Omental fat pad (tissue), 4 donors: ENCODE results near the gene SNAI1. TPM values are rescaled to one million over a fixed set of nuclear protein-coding genes. Genes with fewer than 3 reads are reported as not detected.

Experiments
- ATAC-seq: fragments of 150-250 bp; one replicate; pipeline ENCODE4 v1.9.1; 2016; ENCODE audit warnings: mild to moderate bottlenecking, moderate library complexity; ENCODE audit not compliant: low FRiP score
- DNase-seq: peaks from one replicate; pipeline ENCODE4 v3.0.0-alpha.2; 2019; ENCODE audit warnings: low spot score
- CTCF ChIP-seq, 3 donors: fragments of 450-650 bp; IDR thresholded peaks; one replicate each; pipeline ENCODE4 v1.5.1; 2016 to 2017; ENCODE audit warnings: antibody characterized with exemption in 3 of 3, mild to moderate bottlenecking in 3 of 3, moderate library complexity in 2 of 3
- total RNA-seq, 4 donors: library from RNA; depleted of rRNA; stranded (reverse); fragments of >200 nt; gene quantifications; one replicate each; pipeline ENCODE4 v1.1.0, GENCODE V29; 2016

Gene SNAI1
- 10 to 100 TPM in 1 of 4 donors, 1 to 10 TPM in 3; 3.3 to 23.8 (median 8.7) TPM for total RNA-seq

GRCh38 chr20:49982346-49983122 lies at the start of gene SNAI1:
Gene SNAI1, plus strand, starts transcription at chr20:49982980. Its CDS starts 80 bp downstream, at chr20:49983060.
- DNase-seq (peak; percentile 58), ATAC-seq (peak; percentile 78)
- peak in 2 of 3 donors; percentile 36 to 49 for TF ChIP-seq CTCF (IDR thresholded peaks at IDR 0.05)

- DNase-seq (no peak), ATAC-seq (no peak)
- no peak for TF ChIP-seq CTCF (IDR thresholded peaks at IDR 0.05)
Observed at GRCh38 chr20:49935746-49936152, 47.0 kb upstream of the SNAI1 start.

- ATAC-seq (peak; percentile 88), DNase-seq (peak; percentile 83)
- no peak for TF ChIP-seq CTCF (IDR thresholded peaks at IDR 0.05)
Observed at GRCh38 chr20:49936153-49937026, 46.4 kb upstream of the SNAI1 start, which contains the start of gene RNF114. Gene RNF114, plus strand, starts transcription at chr20:49936397. Its CDS starts 16 bp downstream, at chr20:49936413.

- no peak for DNase-seq
- no peak for TF ChIP-seq CTCF (IDR thresholded peaks at IDR 0.05)
- ATAC-seq: peak; percentile 3
Observed at GRCh38 chr20:49937027-49937929, 45.5 kb upstream of the SNAI1 start.

GRCh38 chr20:49938173-49939163 lies 44.3 kb upstream of the SNAI1 start:
- ATAC-seq (no peak), DNase-seq (no peak)
- TF ChIP-seq CTCF (IDR thresholded peaks at IDR 0.05): no peak
